Muscle of leg (tissue), 16 donors: ENCODE results near the gene KRT80. TPM values are rescaled to one million over a fixed set of nuclear protein-coding genes. Genes with fewer than 3 reads are reported as not detected.
A peak's percentile ranks its signal among the peaks of the same experiment; 100 is the strongest.
"Not testable (repeated sequence)": the region's sequence is repeated elsewhere in the genome, so short reads cannot be mapped to it uniquely, and the experiment has no call there.

ENCODE experiments used
- DNase-seq: peaks from one replicate; pipeline ENCODE4 v3.0.0; 2013
- H3K27ac ChIP-seq: one replicate; pipeline ENCODE4 v1.5.1; 2013; ENCODE audit warnings: mild to moderate bottlenecking, low read length, control low read depth
- H3K27me3 ChIP-seq: one replicate; pipeline ENCODE4 v1.6.1; 2013; ENCODE audit warnings: low read length; ENCODE audit not compliant: control insufficient read depth, insufficient read depth
- H3K36me3 ChIP-seq: one replicate; pipeline ENCODE4 v1.6.1; 2013; ENCODE audit warnings: low read length; ENCODE audit not compliant: control insufficient read depth, insufficient read depth
- H3K4me1 ChIP-seq: one replicate; pipeline ENCODE4 v1.6.1; 2013; ENCODE audit warnings: low read length; ENCODE audit not compliant: control insufficient read depth, insufficient read depth
- H3K4me3 ChIP-seq: one replicate; pipeline ENCODE4 v1.5.1; 2013; ENCODE audit warnings: low read length, control low read depth
- H3K9me3 ChIP-seq: replicated peaks from 2 replicates; pipeline ENCODE4 v1.6.1; 2013; ENCODE audit warnings: low read depth, low read length; ENCODE audit not compliant: control insufficient read depth
- WGBS: methylation state at CpG from one replicate; pipeline ENCODE4 v1.1.5; 2013; ENCODE audit warnings: missing lambda C conversion rate; ENCODE audit not compliant: insufficient coverage; 5-methylcytosine and 5-hydroxymethylcytosine counted together
- long read RNA-seq, 11 donors: transcript quantifications; one replicate each; lab custom pipeline, GENCODE V29; 2026
- polyA plus RNA-seq, 8 donors: library from polyadenylated mRNA; unstranded; fragments of 120-200 nt; gene quantifications; one replicate each; pipeline versions ENCODE4 v1.2.1 to v1.2.3, GENCODE V29; 2013; ENCODE audit warnings: inconsistent platforms in 1 of 8, low replicate concordance in 1 of 8; ENCODE audit not compliant: insufficient read length in 8 of 8, insufficient read depth in 1 of 8
- total RNA-seq: library from RNA; stranded (reverse); fragments of 120-200 nt; gene quantifications from one replicate; pipeline ENCODE4 v1.2.4, GENCODE V29; 2013

KRT80 gene
- total RNA-seq (0.62 TPM), polyA plus RNA-seq (1 to 10 TPM; 1.8 to 5.8 (median 3.6) TPM)
- long read RNA-seq, donor 1 = 0 reads
- long read RNA-seq, donor 2 = 0 reads
- long read RNA-seq, donor 3 = 0 reads
- long read RNA-seq, donor 4, partial matches to known transcripts = 0 of 3 reads
- long read RNA-seq, donor 4, other reads (novel, unspliced or antisense) = 0 of 3 reads
- long read RNA-seq, donor 5, partial matches to known transcripts = 0 of 1 reads
- long read RNA-seq, donor 5, other reads (novel, unspliced or antisense) = 0 of 1 reads
- long read RNA-seq, donor 6 = 0 reads
- long read RNA-seq, donor 7, partial matches to known transcripts = 0 of 1 reads
- long read RNA-seq, donor 7, other reads (novel, unspliced or antisense) = 0 of 1 reads
- long read RNA-seq, donor 8 = 0 reads
- long read RNA-seq, donor 9 = 0 reads
- long read RNA-seq, donor 10 = 0 reads
- long read RNA-seq, donor 11 = 0 reads

DNA sequence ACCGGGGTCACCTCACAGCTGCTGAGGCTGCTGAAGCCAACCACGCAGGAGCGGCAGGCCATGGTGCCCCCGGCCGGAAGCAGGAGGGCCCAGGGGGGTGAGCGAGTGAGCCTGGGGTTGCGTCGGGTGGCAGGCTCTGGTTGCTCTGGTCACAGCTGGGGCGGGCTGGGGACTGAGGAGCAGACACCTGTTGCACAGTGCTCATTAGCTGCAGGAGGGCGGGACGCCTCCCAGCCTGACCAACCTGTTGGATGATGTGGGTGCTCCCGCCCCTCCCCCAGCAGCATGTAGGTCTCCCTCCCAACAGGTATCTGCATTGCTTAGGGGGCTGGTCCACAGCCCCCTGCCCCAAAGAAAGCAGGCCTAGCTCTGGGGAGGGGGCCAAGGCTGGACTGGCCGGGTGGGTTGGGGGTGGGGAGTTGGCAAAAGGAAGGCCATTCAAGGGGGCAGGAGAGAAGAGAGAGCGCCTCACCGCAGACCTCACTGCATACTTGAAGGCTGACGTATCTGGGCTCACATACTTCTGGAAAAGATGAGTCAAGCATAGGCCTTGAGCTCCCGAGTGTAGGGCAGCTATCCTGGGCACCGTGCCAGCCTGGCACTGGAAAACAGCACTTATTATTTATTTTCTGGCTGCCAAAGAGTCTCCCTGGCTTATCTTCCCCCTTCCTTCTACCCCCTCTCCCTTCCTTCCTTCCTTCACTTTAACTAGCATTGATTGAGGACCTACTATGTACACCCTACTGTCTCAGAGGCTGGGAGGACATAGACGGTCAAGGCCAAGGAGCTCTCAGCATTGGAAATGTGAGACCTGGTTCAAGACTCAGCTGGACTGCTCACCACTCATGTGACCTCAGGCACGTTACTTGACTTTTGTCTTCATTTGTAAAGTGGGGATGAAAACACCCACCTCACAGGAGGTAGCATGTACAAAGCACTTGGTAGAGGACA is at the start of gene KRT80:
Gene KRT80 (minus strand): TSS at position 174 of the 951 bp plus-strand sequence. CDS start 112 bp downstream, at position 62.
- Histone ChIP-seq H3K27ac (peak within 1 kb of the TSS; percentile 88), H3K36me3 (no peaks in the 10 kb centered on the region), H3K9me3 (no peaks in the 10 kb centered on the region), H3K4me1 (peaks cover 63% of the 10 kb centered on the region), H3K4me3 (no peak within 1 kb of the TSS), H3K27me3 (no peaks in the 10 kb centered on the region)
- 49% methylated on average over 10 of the region's 20 CpGs for WGBS
- DNase-seq = peak; percentile 92

DNA sequence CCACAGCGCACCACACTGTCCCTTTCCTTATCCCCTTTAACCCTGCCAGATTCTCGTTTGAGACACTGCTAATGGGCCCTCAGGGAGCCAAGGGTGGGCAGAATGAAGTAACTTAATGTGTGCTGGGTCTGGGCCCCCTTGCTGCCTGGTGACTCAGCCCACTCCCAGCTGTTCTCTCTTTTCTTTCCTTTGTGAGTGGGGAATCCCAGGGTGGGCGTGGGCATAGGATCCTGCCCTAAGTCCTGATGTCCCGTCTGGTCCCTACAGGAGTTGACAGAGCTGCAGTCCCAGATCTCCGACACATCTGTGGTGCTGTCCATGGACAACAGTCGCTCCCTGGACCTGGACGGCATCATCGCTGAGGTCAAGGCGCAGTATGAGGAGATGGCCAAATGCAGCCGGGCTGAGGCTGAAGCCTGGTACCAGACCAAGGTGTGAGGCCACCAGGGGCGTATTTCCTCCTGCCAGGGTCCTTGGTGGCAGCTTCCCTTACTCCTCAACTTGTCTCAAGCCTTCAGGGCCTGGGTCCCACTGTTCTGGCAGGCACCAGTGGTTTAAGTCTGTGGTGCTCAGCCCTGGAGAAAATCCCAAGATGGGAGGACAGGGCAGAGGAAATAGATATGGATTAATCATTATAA is 49.5 kb upstream of the KRT80 start:
- Histone ChIP-seq H3K27me3 (peaks cover 22% of the 10 kb centered on the region), H3K27ac (no peak overlapping the region), H3K9me3 (no peaks in the 10 kb centered on the region), H3K36me3 (no peaks in the 10 kb centered on the region), H3K4me3 (no peak overlapping the region), H3K4me1 (peaks cover 18% of the 10 kb centered on the region)
- no peak for DNase-seq
- WGBS = 75% methylated on average over 7 of the region's 11 CpGs

DNA sequence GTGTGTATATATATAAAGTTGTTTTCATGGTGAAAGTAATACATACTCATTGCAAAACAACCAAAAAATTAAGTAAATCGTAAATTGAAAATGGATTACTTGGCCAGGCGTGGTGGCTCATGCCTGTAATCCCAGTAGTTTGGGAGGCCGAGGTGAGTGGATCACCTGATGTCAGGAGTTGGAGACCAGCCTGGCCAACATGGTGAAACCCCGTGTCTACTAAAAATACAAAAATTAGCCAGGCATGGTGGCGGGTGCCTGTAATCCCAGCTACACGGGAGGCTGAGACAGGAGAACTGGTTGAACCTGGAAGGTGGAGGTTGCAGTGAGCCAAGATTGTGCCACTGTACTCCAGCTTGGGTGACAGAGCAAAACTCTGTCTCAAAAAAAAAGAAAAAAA is 48.4 kb upstream of the KRT80 start:
- H3K27ac ChIP-seq, DNase-seq, H3K9me3 ChIP-seq, H3K4me3 ChIP-seq, H3K36me3 ChIP-seq: not testable (repeated sequence)
- 59% methylated on average over 2 of the region's 6 CpGs for WGBS
- peaks cover 20% of the 10 kb centered on the region for H3K27me3 ChIP-seq
- peaks cover 15% of the 10 kb centered on the region for H3K4me1 ChIP-seq

DNA sequence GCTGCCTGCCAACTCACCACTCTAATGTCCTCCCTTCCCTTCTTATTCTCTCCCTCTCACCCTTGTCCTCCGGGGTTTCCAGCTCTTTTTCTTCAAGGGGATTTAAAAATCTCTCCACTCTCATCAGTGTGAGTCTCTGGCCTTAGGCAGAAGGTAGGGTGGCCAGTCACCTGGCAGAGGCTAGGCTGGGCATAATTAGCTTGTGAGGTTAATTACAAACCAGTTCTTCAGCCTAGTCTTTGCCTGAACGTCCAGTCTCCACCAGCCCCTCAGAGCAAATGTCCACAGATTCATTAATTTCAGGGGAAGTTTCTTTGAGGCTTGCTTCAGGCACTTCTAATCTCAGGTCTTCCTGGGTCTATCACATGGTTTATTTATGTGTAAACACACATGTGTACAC is 48.0 kb upstream of the KRT80 start:
- no peak for DNase-seq
- no CpG with 5 or more reads among the region's 2 CpGs for WGBS
- Histone ChIP-seq H3K9me3 (no peaks in the 10 kb centered on the region), H3K27me3 (peaks cover 25% of the 10 kb centered on the region), H3K4me3 (no peak overlapping the region), H3K4me1 (peaks cover 15% of the 10 kb centered on the region), H3K27ac (no peak overlapping the region), H3K36me3 (no peaks in the 10 kb centered on the region)

DNA sequence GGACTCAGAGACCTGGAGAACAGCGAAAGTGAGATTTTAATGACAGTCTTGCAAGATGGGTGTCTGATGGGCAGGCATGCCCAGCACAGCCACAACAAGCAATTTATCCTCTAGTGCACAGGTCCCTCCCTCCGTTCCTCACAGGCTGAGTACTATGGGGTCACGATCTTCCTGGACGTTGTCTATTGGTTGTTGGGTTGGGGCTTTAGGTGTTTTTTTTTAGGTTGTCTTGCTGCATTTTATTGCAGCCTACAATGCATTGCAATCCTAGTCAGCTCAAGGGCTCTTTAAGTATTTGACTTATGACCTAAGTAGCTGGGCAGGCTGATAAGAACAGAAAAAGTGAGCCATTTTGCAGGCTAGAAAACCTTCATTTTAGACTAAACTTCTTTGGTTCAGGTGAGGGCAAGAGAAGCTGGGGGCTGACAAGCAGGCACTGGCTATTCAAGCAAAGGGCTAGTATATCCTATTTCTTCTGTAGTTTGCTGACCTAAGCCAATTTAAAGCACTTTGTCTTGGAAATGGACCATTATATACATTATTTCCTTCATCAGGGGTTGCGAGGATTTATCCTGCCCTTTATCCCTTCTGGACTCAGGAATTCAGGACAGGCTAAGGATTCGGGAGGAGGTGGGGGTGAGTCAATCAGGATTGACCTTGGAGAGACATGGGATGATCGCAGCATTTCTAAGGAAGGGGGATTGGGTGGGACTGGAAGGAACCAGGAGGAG is 47.3 kb upstream of the KRT80 start:
- Histone ChIP-seq H3K4me1 (peaks cover 9% of the 10 kb centered on the region), H3K9me3 (no peaks in the 10 kb centered on the region), H3K36me3 (no peaks in the 10 kb centered on the region), H3K27me3 (peaks cover 28% of the 10 kb centered on the region), H3K4me3 (no peak overlapping the region), H3K27ac (no peak overlapping the region)
- 81% methylated on average over 2 of the region's 7 CpGs for WGBS
- DNase-seq = no peak

DNA sequence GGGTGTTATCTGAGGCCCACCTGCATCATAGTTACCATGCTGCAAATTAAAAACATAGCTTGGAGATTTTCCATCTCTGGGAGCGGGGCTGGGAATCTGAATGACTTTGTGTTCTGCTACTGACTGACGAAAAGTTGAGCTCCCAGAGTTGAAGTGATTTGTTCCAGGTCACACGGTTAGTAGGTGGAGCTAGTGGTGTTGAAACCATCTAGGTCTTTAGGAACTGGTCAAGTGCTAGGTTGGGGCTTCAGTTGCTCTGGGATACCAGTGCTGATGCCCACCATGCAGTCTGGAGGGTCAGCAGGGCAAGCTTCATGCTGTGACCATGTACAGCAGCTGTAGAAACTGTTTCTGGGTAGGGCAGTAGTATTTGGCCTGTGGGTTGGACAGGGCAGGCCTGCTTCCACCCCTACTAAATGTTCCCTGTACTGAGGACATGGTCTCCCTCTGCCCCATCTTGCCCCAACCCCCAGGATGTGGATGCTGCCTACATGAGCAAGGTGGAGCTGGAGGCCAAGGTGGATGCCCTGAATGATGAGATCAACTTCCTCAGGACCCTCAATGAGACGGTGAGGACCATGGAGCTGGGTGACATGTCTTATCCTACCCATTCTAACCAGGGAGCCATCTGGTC is 46.5 kb upstream of the KRT80 start:
- Histone ChIP-seq H3K4me3 (no peak overlapping the region), H3K36me3 (no peaks in the 10 kb centered on the region), H3K27ac (no peak overlapping the region), H3K9me3 (no peaks in the 10 kb centered on the region), H3K4me1 (peaks cover under 1% of the 10 kb centered on the region), H3K27me3 (peaks cover 35% of the 10 kb centered on the region)
- no peak for DNase-seq
- WGBS = 59% methylated on average over 4 of the region's 4 CpGs

DNA sequence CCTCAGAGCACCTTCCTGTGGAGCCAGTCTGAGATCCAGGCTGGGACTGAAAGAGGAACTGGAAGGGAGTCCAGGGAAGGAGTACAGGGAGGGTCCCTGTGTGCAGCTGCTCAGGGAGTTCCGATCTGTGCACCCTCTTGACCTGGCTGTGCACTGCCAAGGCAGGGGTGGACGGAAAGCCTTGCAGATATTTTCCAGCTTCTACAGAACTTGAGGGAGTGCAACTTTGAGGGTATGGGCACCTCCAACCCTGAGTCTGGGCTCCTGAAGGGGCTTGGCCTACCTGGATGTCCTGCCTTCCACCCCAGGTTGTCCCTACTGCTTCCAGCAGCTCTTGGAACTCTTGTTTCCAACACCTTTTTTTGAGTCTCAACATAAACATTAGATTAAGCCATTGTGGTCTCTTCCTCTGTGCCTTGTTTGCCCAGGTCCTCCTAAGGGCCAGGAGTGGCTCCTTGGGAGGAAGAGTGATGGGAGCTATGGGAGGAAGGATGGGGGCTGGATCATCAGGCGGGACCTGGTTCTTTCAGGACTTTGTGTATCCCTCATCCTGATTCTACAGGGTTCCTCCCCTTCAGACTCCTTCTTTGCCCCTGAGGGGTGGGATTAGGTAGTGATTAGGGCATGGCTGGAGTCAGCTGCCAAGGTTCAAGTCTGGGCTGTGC is 44.7 kb upstream of the KRT80 start:
- Histone ChIP-seq H3K4me3 (no peak overlapping the region), H3K9me3 (no peaks in the 10 kb centered on the region), H3K36me3 (no peaks in the 10 kb centered on the region), H3K4me1 (no peaks in the 10 kb centered on the region), H3K27me3 (peaks cover 53% of the 10 kb centered on the region), H3K27ac (no peak overlapping the region)
- DNase-seq = no peak
- no CpG with 5 or more reads among the region's 3 CpGs for WGBS

DNA sequence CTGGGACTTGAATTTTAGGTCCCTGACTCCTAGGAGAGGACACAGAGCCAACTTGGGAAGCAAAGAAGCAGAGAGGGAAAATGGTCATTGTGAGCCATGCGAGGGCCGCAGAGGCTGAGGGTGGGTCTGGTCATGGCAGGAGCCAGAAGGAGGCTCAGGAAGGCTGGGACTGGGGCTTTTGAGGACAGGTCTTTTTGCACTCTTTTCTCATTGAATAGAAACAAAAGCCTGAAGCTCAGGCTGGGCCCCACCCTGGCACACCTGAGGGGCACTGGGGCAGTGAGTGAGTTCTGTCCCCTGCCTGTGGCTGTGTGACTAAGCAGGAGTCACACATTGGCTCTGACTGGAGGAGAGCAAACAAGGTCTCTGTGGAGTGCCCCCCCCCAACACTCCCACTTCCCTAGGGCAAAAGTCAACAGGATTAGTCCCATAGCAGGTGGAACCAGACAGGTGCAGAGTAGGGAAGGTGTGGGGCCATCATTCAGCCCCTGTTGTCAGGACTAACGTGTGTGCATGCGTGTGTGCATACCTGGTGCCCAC is 44.1 kb upstream of the KRT80 start:
- Histone ChIP-seq H3K36me3 (no peaks in the 10 kb centered on the region), H3K27ac (no peak overlapping the region), H3K27me3 (peaks cover 59% of the 10 kb centered on the region), H3K9me3 (no peaks in the 10 kb centered on the region), H3K4me3 (no peak overlapping the region), H3K4me1 (no peaks in the 10 kb centered on the region)
- WGBS = 71% methylated on average over 2 of the region's 4 CpGs
- DNase-seq = no peak
